ENCODE data around the gene GOT2.
"Not testable (repeated sequence)": the region's sequence is repeated elsewhere in the genome, so short reads cannot be mapped to it uniquely, and the experiment has no call there.

The GOT2 gene

DNA sequence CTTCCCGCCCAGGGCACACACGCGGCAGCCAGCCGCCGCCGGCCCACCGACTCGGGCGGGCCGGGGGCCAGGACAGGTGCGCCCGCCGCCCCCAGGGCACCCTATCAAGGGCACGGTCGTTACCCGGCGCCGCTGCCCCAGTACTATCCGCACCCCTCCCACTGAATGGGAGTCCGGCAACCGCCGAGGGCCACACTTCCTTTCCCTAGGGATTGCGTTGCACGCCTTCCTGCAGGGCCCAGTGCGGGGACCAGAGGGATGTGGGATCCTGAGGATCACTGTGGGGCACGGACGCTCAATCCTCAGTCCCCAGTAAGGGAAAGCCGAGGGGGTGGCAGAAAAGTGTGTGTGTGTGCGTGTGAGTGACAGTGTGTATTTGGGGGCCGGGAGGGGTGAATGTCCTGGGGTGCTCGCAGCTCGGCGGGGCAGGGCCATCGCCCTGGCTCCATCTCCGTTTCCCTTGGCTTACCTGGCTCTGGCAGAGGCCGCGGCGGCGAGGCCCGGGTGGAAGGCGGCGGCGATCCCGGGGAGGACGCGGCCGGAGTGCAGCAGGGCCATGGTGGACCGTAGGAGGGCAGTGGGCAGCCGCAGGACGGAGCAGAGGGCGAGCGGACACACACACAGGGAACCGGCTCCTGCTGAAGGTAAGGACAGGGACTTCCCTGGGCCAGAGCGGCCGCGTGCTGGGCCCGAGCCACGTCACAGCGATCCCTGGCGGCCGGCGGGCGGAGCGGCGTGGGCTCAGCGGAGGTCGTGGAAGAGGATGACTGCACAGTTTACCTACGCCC lies at the start of gene GOT2:
GOT2 (minus strand) TSS at position 646 of the 788 bp plus-strand sequence; CDS start at position 558, 88 bp downstream.
- peak within 1 kb of the TSS; percentile 94 for H3K27ac Mint-ChIP-seq
- H3K4me3 Mint-ChIP-seq: peak within 1 kb of the TSS; percentile 96
- H3K4me1 Mint-ChIP-seq: peaks cover 30% of the 10 kb centered on the region
- H3K36me3 Mint-ChIP-seq: no peaks in the 10 kb centered on the region
- H3K9me3 Mint-ChIP-seq: no peaks in the 10 kb centered on the region
- ATAC-seq: peak; percentile 97
- H3K27me3 Mint-ChIP-seq: no peaks in the 10 kb centered on the region

DNA sequence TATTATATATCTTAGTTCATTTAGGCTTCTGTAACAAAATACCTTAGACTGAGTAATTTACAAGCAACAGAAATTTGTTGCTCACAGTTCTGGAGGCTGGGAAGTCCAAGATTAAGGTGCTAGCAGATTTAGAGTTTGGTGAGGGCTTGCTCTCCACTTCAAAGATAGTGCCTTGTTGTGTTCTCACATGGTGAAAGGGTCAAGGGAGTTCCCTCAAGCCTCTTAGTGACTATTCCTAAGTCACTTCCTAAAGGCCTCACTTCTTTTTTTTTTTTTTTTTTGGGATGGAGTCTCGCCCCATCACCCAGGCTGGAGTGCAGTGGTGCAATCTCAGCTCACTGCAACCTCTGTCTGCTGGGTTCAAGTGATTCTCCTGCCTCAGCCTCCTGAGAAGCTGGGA lies 45.2 kb upstream of the GOT2 start:
- H3K36me3 Mint-ChIP-seq, ATAC-seq, H3K27ac Mint-ChIP-seq, H3K4me1 Mint-ChIP-seq, H3K4me3 Mint-ChIP-seq, H3K9me3 Mint-ChIP-seq, H3K27me3 Mint-ChIP-seq: not testable (repeated sequence)

GRCh38 chr16:58773870-58774269 lies 39.8 kb upstream of the GOT2 start:
- H3K4me3 Mint-ChIP-seq: no peak overlapping the region
- peaks cover 33% of the 10 kb centered on the region for H3K27me3 Mint-ChIP-seq
- H3K4me1 Mint-ChIP-seq: no peaks in the 10 kb centered on the region
- H3K9me3 Mint-ChIP-seq: no peaks in the 10 kb centered on the region
- H3K36me3 Mint-ChIP-seq: no peaks in the 10 kb centered on the region
- no peak overlapping the region for H3K27ac Mint-ChIP-seq
- no peak for ATAC-seq

- no peak for ATAC-seq
- peaks cover 24% of the 10 kb centered on the region for H3K27me3 Mint-ChIP-seq
- H3K9me3 Mint-ChIP-seq: no peaks in the 10 kb centered on the region
- H3K4me3 Mint-ChIP-seq: no peak overlapping the region
- no peak overlapping the region for H3K27ac Mint-ChIP-seq
- H3K4me1 Mint-ChIP-seq: no peaks in the 10 kb centered on the region
- H3K36me3 Mint-ChIP-seq: no peaks in the 10 kb centered on the region
Observed at GRCh38 chr16:58768145-58768544, 34.0 kb upstream of the GOT2 start.

DNA sequence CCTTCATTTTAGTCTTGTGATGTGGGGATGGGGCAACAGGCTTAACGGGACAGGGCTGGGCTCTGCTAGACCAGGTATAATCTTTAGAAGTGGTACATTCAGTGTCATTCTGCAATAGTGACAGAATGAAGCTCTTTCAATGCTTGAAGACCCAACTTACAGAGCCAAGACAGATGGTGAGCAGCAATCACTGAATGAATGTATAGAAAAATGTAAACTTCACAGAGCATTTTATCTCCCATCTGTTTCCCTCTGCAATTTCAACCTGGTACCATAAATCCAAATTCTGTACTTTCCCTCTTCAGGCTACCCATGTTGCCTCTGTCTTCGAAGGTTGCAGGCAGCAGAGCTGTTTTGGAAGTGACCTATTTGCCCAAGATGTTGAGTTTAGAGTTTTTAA lies 33.5 kb upstream of the GOT2 start:
- no peaks in the 10 kb centered on the region for H3K4me1 Mint-ChIP-seq
- ATAC-seq: no peak
- no peaks in the 10 kb centered on the region for H3K36me3 Mint-ChIP-seq

DNA sequence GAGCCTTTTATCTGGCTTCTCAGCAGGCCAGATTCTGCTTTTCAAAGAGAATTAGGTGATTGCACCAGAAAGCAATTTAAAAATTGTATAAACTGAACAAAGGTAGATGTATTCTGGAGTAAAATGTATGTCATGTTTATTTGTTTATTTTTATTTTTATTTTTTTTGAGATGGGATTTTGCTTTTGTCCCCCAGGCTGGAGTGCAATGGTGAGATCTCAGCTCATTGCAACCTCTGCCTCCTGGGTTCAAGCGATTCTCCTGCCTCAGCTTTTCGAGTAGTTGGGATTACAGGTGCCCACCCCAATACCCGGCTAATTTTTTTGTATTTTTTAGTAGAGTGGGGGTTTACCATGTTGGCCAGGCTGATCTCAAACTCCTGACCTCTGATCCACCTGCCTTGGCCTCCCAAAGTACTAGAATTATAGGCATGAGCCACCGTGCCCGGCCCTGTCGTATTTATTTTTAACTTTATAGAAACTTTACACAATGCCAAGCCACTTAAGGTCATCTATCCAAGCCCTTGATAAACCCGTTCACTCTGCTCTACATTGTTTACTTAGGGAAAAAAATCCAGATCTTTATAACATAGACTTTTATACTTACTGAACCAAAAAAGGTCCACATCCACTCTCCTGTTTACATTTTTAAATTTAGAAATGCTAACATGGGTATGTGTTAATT lies 22.7 kb upstream of the GOT2 start:
- Mint-ChIP-seq H3K4me3 (no peak overlapping the region), H3K27me3 (no peaks in the 10 kb centered on the region), H3K4me1 (peaks cover 8% of the 10 kb centered on the region)

More for the DNA sequence above, 33.5 kb upstream of the GOT2 start:
- peaks cover 20% of the 10 kb centered on the region for H3K27me3 Mint-ChIP-seq
- no peaks in the 10 kb centered on the region for H3K9me3 Mint-ChIP-seq
- no peak overlapping the region for H3K4me3 Mint-ChIP-seq
- no peak overlapping the region for H3K27ac Mint-ChIP-seq

DNA sequence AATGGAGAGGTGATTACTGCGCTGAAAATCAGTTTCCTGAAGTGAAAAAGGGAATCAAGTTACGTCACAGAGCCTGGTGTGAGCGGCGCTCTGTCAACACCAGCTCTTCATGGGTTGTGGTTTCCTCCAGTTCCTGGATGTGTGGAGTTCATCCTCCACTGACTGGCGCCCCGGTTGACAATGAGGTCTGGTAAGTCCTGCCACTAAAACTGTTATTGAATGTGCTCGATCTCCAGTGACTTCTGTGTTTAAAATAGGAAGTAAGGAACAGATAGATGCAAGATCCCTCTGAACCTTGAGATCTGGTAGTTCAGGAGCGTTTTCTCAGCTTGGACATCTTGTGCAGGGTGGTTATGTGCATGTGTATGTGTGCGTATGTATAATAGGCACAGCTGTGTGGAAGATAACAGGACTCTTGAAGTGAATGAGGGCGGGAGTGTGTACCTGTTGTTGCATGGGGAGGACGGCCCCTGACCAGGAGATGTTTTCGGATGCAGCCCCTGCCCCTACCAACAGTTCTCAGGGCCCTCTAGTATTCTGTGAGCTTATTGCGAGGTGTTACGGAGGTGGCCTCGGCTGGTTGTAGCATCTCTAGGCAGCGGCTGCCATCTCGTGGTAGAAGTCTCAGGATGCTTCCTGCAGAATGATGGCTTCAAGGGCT lies 22.0 kb upstream of the GOT2 start:
- Mint-ChIP-seq H3K36me3 (no peaks in the 10 kb centered on the region), H3K4me1 (peaks cover 8% of the 10 kb centered on the region), H3K9me3 (peaks cover 2% of the 10 kb centered on the region), H3K4me3 (peak overlapping the region; percentile 58), H3K27me3 (no peaks in the 10 kb centered on the region), H3K27ac (no peak overlapping the region)
- peak; percentile 86 for ATAC-seq

More for the DNA sequence above, 22.7 kb upstream of the GOT2 start:
- no peak for ATAC-seq
- H3K27ac Mint-ChIP-seq: no peak overlapping the region
- H3K9me3 Mint-ChIP-seq: peaks cover 2% of the 10 kb centered on the region
- no peaks in the 10 kb centered on the region for H3K36me3 Mint-ChIP-seq

GRCh38 chr16:58753711-58754134 lies 19.6 kb upstream of the GOT2 start:
- no peak for ATAC-seq
- no peak overlapping the region for H3K27ac Mint-ChIP-seq
- H3K36me3 Mint-ChIP-seq: no peaks in the 10 kb centered on the region
- peaks cover 8% of the 10 kb centered on the region for H3K4me1 Mint-ChIP-seq
- no peak overlapping the region for H3K4me3 Mint-ChIP-seq
- no peaks in the 10 kb centered on the region for H3K27me3 Mint-ChIP-seq
- H3K9me3 Mint-ChIP-seq: no peaks in the 10 kb centered on the region

GRCh38 chr16:58744497-58744896 lies 10.4 kb upstream of the GOT2 start:
- Mint-ChIP-seq H3K27ac (no peak overlapping the region), H3K9me3 (no peaks in the 10 kb centered on the region), H3K36me3 (no peaks in the 10 kb centered on the region), H3K4me1 (no peaks in the 10 kb centered on the region), H3K27me3 (no peaks in the 10 kb centered on the region), H3K4me3 (no peak overlapping the region)
- ATAC-seq: no peak

- Mint-ChIP-seq H3K9me3 (no peaks in the 10 kb centered on the region), H3K4me3 (no peak overlapping the region), H3K36me3 (no peaks in the 10 kb centered on the region), H3K27ac (no peak overlapping the region), H3K27me3 (no peaks in the 10 kb centered on the region), H3K4me1 (no peaks in the 10 kb centered on the region)
- ATAC-seq: no peak
Observed at GRCh38 chr16:58741976-58742375, 7.9 kb upstream of the GOT2 start.

DNA sequence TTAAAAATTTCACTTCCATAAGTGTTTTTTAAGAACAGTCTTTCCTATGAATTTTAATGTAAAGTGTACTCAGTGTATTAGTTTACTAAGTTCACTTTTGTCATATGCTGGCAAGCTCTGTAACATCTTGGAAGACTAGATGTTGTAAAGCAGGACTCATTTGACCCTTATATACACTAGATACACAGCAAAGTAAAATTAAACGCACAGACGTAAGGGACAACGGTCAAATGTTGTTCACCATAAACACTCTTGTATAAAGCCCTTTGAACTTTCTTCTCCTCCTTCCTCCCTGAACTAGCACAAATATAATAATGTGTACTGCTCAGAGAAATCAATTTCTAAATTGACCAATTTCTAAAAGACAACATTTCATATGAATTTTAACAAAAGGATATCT lies 7.0 kb upstream of the GOT2 start:
- no peaks in the 10 kb centered on the region for H3K27me3 Mint-ChIP-seq
- H3K9me3 Mint-ChIP-seq: no peaks in the 10 kb centered on the region
- no peak overlapping the region for H3K4me3 Mint-ChIP-seq
- no peak overlapping the region for H3K27ac Mint-ChIP-seq
- ATAC-seq: no peak
- H3K36me3 Mint-ChIP-seq: no peaks in the 10 kb centered on the region
- no peaks in the 10 kb centered on the region for H3K4me1 Mint-ChIP-seq

- ATAC-seq: no peak
- Mint-ChIP-seq H3K9me3 (no peaks in the 10 kb centered on the region), H3K27me3 (no peaks in the 10 kb centered on the region), H3K4me3 (no peak overlapping the region), H3K36me3 (no peaks in the 10 kb centered on the region), H3K4me1 (peaks cover 6% of the 10 kb centered on the region), H3K27ac (no peak overlapping the region)
Observed at GRCh38 chr16:58738672-58739296, 4.7 kb upstream of the GOT2 start.

DNA sequence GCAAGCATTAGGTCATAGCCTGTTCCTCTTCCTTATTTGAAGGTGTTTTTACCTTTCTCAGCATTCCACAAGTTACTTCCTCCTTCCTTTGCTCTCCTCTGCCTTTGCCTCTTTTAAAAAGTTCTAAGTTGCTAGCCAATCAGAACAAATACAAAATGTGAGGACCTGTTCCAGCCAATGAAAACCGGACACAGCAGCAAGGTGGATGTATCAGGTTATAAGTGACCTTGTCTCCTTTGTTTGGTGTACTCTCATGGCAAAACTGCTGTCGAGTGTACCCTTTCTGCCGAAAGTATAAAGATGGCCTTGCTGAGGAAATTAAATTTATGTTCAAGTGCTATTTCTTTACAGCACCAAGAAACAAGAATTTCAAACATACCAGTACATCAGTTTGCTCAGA lies 2.2 kb upstream of the GOT2 start:
- H3K9me3 Mint-ChIP-seq, ATAC-seq, H3K27ac Mint-ChIP-seq, H3K27me3 Mint-ChIP-seq, H3K4me3 Mint-ChIP-seq, H3K36me3 Mint-ChIP-seq: not testable (repeated sequence)
- peaks cover 24% of the 10 kb centered on the region for H3K4me1 Mint-ChIP-seq

DNA sequence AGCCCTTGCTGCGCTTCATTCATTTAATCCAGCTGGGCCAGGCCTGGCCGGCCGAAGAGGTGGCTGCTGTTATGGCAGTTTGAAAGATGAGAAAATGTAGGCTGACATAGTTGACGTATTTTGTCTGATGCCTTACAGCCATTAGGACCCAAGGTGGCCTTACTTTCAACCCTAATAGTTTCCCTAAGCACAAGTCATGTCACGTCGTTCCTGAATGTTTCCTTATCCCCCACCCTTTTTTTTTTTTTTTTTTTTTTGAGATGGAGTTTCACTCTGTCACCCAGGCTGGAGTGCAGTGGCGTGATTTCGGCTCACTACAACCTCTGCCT lies 307 bp upstream of the GOT2 start:
- peak overlapping the region; percentile 96 for H3K4me3 Mint-ChIP-seq
- no peak for ATAC-seq
- peak overlapping the region; percentile 94 for H3K27ac Mint-ChIP-seq
- H3K27me3 Mint-ChIP-seq: no peaks in the 10 kb centered on the region
- H3K36me3 Mint-ChIP-seq: no peaks in the 10 kb centered on the region
- H3K4me1 Mint-ChIP-seq: peaks cover 30% of the 10 kb centered on the region
- H3K9me3 Mint-ChIP-seq: no peaks in the 10 kb centered on the region

- H3K9me3 Mint-ChIP-seq: no peaks in the 10 kb centered on the region
- H3K27ac Mint-ChIP-seq: peak overlapping the region; percentile 94
- peak overlapping the region; percentile 96 for H3K4me3 Mint-ChIP-seq
- no peaks in the 10 kb centered on the region for H3K36me3 Mint-ChIP-seq
- H3K4me1 Mint-ChIP-seq: peaks cover 30% of the 10 kb centered on the region
- ATAC-seq: no peak
- H3K27me3 Mint-ChIP-seq: no peaks in the 10 kb centered on the region
Observed at GRCh38 chr16:58733248-58733670, 857 bp downstream of the GOT2 start.
